Measurements from ENCODE around the gene MYBPH. TPM values are rescaled to one million over a fixed set of nuclear protein-coding genes. Genes with fewer than 3 reads are reported as not detected.

MYBPH gene
- total RNA-seq, 1 donor from 2014 or later = not detected

DNA sequence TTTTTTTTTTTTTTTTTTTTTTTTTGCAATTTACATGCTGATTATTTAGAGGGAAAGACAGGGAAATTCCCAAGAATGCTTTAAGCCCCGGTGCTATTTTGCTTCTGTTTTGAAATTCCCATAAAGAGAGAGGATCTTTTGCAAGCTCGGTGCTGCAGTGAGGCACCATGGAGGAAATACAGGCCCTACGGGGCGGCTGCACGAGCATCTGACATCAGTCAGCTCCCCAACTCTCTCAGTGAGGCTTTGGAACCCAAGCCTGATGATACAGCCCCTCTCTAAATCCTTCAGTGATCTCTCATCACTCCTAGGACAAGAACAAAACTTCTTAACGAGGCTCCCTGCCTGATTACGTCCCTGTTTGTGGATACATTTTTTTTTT is 11.7 kb upstream of the MYBPH start:
- Histone ChIP-seq H4K20me1 (ENCODE audit: insufficient read depth, low read length) (no peaks in the 10 kb centered on the region), H3K4me3 (ENCODE audit: insufficient read depth, low read depth, low read length) (no peak overlapping the region), H3K4me2 (ENCODE audit: low read length) (no peak overlapping the region), H3K27ac (ENCODE audit: low read depth, low read length) (no peak overlapping the region), H3K79me2 (ENCODE audit: insufficient read depth, low read length) (no peaks in the 10 kb centered on the region), H3K4me1 (ENCODE audit: insufficient read depth, low read length) (no peaks in the 10 kb centered on the region), H3K36me3 (ENCODE audit: insufficient read depth, low read length) (no peaks in the 10 kb centered on the region), H3K27me3 (ENCODE audit: insufficient read depth, low read length) (no peaks in the 10 kb centered on the region), H2AFZ (ENCODE audit: low read depth, low read length) (no peak overlapping the region), H3K9ac (ENCODE audit: low read length) (no peak overlapping the region), H3K9me3 (ENCODE audit: insufficient read depth, low read depth, low read length) (no peaks in the 10 kb centered on the region)
- H3K36me3 Mint-ChIP-seq (ENCODE audit: low read depth, unreplicated experiment) = no peaks in the 10 kb centered on the region
- H3K9me3 Mint-ChIP-seq (ENCODE audit: unreplicated experiment) = no peaks in the 10 kb centered on the region
- no peak for TF ChIP-seq EZH2 (IDR thresholded peaks at IDR 0.05; ENCODE audit: insufficient read depth, low read length)
- TF ChIP-seq, protein P1, sequence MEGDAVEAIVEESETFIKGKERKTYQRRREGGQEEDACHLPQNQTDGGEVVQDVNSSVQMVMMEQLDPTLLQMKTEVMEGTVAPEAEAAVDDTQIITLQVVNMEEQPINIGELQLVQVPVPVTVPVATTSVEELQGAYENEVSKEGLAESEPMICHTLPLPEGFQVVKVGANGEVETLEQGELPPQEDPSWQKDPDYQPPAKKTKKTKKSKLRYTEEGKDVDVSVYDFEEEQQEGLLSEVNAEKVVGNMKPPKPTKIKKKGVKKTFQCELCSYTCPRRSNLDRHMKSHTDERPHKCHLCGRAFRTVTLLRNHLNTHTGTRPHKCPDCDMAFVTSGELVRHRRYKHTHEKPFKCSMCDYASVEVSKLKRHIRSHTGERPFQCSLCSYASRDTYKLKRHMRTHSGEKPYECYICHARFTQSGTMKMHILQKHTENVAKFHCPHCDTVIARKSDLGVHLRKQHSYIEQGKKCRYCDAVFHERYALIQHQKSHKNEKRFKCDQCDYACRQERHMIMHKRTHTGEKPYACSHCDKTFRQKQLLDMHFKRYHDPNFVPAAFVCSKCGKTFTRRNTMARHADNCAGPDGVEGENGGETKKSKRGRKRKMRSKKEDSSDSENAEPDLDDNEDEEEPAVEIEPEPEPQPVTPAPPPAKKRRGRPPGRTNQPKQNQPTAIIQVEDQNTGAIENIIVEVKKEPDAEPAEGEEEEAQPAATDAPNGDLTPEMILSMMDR (IDR thresholded peaks at IDR 0.05; ENCODE audit: insufficient read depth, low read depth, low read length) = no peak
- peaks cover 11% of the 10 kb centered on the region for H3K27me3 Mint-ChIP-seq (ENCODE audit: low read depth, unreplicated experiment)
- H3K4me3 Mint-ChIP-seq (ENCODE audit: unreplicated experiment) = no peak overlapping the region
- peaks cover 11% of the 10 kb centered on the region for H3K4me1 Mint-ChIP-seq (ENCODE audit: low read depth, unreplicated experiment)
- no peak overlapping the region for H3K27ac Mint-ChIP-seq (ENCODE audit: unreplicated experiment)
- FAIRE-seq (no peak), DNase-seq (ENCODE audit: low read depth) (no peak)

DNA sequence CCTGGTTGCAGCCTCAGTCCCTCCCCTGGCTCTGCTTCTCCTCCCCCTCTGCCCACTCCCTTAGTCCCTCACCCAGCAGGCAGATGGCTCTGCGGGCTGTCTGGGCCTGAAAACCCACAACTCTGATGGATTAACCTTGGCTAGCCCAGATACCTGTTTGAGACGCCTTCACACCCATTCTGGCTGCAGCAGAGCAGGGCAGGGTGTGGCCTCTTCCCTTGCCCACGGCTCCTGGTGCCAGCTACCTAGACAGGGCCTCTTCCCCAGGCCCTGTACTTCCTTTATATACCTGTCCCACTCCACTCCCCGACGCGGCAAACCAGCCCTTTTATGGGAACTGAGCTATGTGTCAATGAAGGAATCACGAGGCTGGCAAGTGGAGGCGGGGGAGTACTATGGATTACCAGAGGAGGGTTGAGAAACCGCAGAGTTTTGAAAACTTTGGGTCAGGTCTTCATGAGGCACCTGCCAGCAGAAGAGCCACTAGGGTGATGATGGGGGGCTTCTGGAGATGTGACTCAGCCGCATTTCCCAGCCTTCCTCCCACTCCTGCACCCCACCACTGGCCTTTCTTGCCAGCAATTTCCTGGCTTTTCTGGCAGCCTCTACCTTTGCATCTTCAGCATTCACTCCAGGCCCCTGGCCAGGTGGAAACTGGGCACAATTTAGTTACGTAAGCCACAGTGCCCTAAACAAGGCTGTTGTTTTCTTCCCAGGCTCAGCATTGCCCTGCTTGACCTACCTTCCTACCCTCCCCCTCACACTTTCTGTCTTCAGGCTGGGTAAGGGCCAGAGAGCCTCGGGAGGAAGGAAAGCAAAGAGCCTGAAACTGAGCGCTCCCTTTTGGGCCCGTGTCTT is 11.0 kb upstream of the MYBPH start, which contains the start of gene CHI3L1:
Gene CHI3L1, minus strand, starts transcription at position 259 of the 858 bp plus-strand sequence. Its CDS starts 81 bp downstream, at position 178.
- H3K4me1 Mint-ChIP-seq (ENCODE audit: low read depth, unreplicated experiment) = peaks cover 11% of the 10 kb centered on the region

More for the DNA sequence above, 11.0 kb upstream of the MYBPH start, which contains the start of gene CHI3L1:
- DNase-seq (ENCODE audit: low read depth) (no peak), FAIRE-seq (no peak)
- no peak within 1 kb of the TSS for H3K9ac ChIP-seq (ENCODE audit: low read length)
- H3K4me3 ChIP-seq (ENCODE audit: insufficient read depth, low read depth, low read length) = no peak within 1 kb of the TSS
- no peaks in the 10 kb centered on the region for H3K36me3 ChIP-seq (ENCODE audit: insufficient read depth, low read length)
- Mint-ChIP-seq H3K27me3 (ENCODE audit: low read depth, unreplicated experiment) (peaks cover 16% of the 10 kb centered on the region), H3K9me3 (ENCODE audit: unreplicated experiment) (no peaks in the 10 kb centered on the region), H3K36me3 (ENCODE audit: low read depth, unreplicated experiment) (no peaks in the 10 kb centered on the region), H3K27ac (ENCODE audit: unreplicated experiment) (no peak within 1 kb of the TSS), H3K4me3 (ENCODE audit: unreplicated experiment) (no peak within 1 kb of the TSS)
- H3K79me2 ChIP-seq (ENCODE audit: insufficient read depth, low read length) = no peaks in the 10 kb centered on the region
- H4K20me1 ChIP-seq (ENCODE audit: insufficient read depth, low read length) = no peaks in the 10 kb centered on the region
- no peak within 1 kb of the TSS for H2AFZ ChIP-seq (ENCODE audit: low read depth, low read length)
- H3K27ac ChIP-seq (ENCODE audit: low read depth, low read length) = no peak within 1 kb of the TSS
- no peaks in the 10 kb centered on the region for H3K4me1 ChIP-seq (ENCODE audit: insufficient read depth, low read length)
- H3K9me3 ChIP-seq (ENCODE audit: insufficient read depth, low read depth, low read length) = no peaks in the 10 kb centered on the region
- TF ChIP-seq EZH2 (IDR thresholded peaks at IDR 0.05; ENCODE audit: insufficient read depth, low read length) = no peak
- TF ChIP-seq, protein P1 (IDR thresholded peaks at IDR 0.05; ENCODE audit: insufficient read depth, low read depth, low read length) = no peak
- H3K4me2 ChIP-seq (ENCODE audit: low read length) = no peak within 1 kb of the TSS
- H3K27me3 ChIP-seq (ENCODE audit: insufficient read depth, low read length) = no peaks in the 10 kb centered on the region

Measured in astrocyte (in vitro differentiated cells and primary cell).